Progenitor cell of endocrine pancreas (in vitro differentiated cells): ENCODE measurements around the gene BMF. TPM values are rescaled to one million over a fixed set of nuclear protein-coding genes. Genes with fewer than 3 reads are reported as not detected.
"Not testable (repeated sequence)": the region's sequence is repeated elsewhere in the genome, so short reads cannot be mapped to it uniquely, and the experiment has no call there.

Experiments
- DNase-seq: peaks from one replicate; pipeline ENCODE4 v3.0.0; 2021; ENCODE audit warnings: low spot score; ENCODE audit not compliant: unreplicated experiment
- H3K27ac Mint-ChIP-seq: 2 replicates; pipeline ENCODE4 v1.8.0; 2021; ENCODE audit warnings: mild to moderate bottlenecking, moderate library complexity, mixed read lengths
- H3K27me3 Mint-ChIP-seq: 2 replicates; pipeline ENCODE4 v1.8.0; 2021; ENCODE audit warnings: mixed read lengths
- H3K36me3 Mint-ChIP-seq: 2 replicates; pipeline ENCODE4 v1.8.0; 2022; ENCODE audit warnings: mixed read lengths; ENCODE audit not compliant: insufficient read depth
- H3K4me1 Mint-ChIP-seq: 2 replicates; pipeline ENCODE4 v1.8.0; 2021; ENCODE audit warnings: low read depth, mixed read lengths
- H3K4me3 Mint-ChIP-seq: 2 replicates; pipeline ENCODE4 v1.8.0; 2021; ENCODE audit warnings: low read depth, mild to moderate bottlenecking, moderate library complexity, mixed read lengths
- H3K9me3 Mint-ChIP-seq: 2 replicates; pipeline ENCODE4 v1.8.0; 2021; ENCODE audit warnings: low read depth, mixed read lengths
- CTCF ChIP-seq: fragments of 200-600 bp; sonication (generic); IDR thresholded peaks from one replicate; pipeline ENCODE4 v1.5.0; 2021; ENCODE audit warnings: antibody characterized with exemption, mild to moderate bottlenecking; ENCODE audit not compliant: unreplicated experiment
- total RNA-seq: library from RNA; stranded (reverse); gene quantifications from 2 replicates; pipeline ENCODE4 v1.2.1, GENCODE V29; 2021

The BMF gene
- total RNA-seq, 1 donor from 2014 or later = 128 TPM

DNA sequence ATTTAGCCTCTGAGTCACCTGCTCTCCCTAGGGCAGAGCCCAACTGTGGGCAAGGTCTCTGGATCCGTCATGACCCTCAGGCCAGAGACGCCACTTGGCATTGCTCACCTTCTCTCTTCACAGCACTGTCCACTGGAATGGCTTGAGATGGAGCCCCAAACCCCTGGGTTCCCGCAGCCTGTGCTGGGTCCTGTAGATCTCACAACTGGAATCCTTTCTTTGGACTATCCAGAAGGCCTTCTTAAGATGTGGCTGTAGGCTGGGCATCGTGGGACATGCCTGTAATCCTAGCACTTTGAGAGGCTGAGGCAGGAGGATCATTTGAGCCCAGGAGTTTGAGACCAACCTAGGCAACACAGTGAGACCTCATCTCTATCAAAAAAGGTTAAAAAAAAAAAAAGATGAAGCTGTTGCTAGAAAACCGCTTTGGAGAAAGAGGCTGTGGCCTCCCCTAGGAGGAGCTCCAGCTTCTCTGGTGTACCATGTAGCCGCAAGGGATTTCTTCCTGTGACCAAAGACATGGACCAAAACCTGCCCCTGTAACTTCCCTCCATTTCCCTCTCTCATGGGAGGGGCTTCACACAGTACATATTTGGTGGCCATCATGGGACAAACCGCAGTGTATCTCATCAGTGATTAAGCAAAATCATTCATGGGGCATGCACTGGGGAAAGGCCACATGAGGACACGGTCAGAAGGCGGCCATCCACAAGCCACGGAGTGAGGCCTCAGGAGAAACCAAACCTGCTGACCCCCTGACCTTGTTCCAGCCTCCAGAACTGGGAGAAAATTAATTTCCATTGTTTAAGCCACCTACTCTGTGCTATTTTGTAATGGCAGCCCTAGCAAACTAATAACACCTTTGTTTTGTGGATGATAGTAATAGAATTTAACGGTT is 28.9 kb upstream of the BMF start:
- no peaks in the 10 kb centered on the region for H3K27me3 Mint-ChIP-seq
- no peak overlapping the region for H3K27ac Mint-ChIP-seq
- H3K36me3 Mint-ChIP-seq = no peaks in the 10 kb centered on the region
- H3K9me3 Mint-ChIP-seq = no peaks in the 10 kb centered on the region
- H3K4me1 Mint-ChIP-seq = peaks cover 4% of the 10 kb centered on the region
- H3K4me3 Mint-ChIP-seq = no peak overlapping the region
- no peak for TF ChIP-seq CTCF
- DNase-seq = no peak

GRCh38 chr15:40136470-40137302 is 28.0 kb upstream of the BMF start:
- Mint-ChIP-seq H3K9me3 (no peaks in the 10 kb centered on the region), H3K36me3 (no peaks in the 10 kb centered on the region), H3K27me3 (no peaks in the 10 kb centered on the region), H3K27ac (no peak overlapping the region), H3K4me3 (no peak overlapping the region), H3K4me1 (peaks cover 4% of the 10 kb centered on the region)
- DNase-seq = no peak
- no peak for TF ChIP-seq CTCF

- H3K4me1 Mint-ChIP-seq, H3K27ac Mint-ChIP-seq, DNase-seq, H3K36me3 Mint-ChIP-seq, H3K27me3 Mint-ChIP-seq, H3K4me3 Mint-ChIP-seq, H3K9me3 Mint-ChIP-seq: not testable (repeated sequence)
Measured at GRCh38 chr15:40135846-40136450, 27.3 kb upstream of the BMF start.

DNA sequence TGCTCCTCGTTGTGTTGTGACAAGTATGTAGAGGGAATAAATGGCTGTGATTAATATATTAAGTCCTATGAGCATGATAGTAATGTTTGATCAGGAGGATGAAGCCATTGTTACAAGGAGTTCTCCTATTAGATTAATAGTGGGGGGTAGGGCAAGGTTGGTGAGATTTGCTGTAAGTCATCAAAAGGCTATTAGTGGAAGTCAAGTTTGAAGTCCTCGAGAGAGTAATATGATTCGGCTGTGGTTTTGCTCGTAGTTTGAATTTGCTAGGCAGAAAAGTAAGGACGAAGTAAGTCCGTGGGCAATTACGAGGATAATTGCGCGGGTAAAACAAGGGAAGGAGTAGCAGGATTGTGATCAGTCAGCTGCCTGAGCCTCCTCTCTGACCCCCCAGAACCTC is 26.2 kb upstream of the BMF start:
- H3K36me3 Mint-ChIP-seq = no peaks in the 10 kb centered on the region
- DNase-seq = no peak
- peaks cover 4% of the 10 kb centered on the region for H3K4me1 Mint-ChIP-seq
- H3K9me3 Mint-ChIP-seq = no peaks in the 10 kb centered on the region
- no peak overlapping the region for H3K27ac Mint-ChIP-seq
- H3K27me3 Mint-ChIP-seq = peaks cover 1% of the 10 kb centered on the region
- no peak overlapping the region for H3K4me3 Mint-ChIP-seq
- TF ChIP-seq CTCF = no peak

GRCh38 chr15:40133544-40133943 is 24.9 kb upstream of the BMF start:
- H3K27me3 Mint-ChIP-seq = peaks cover 13% of the 10 kb centered on the region
- no peak for TF ChIP-seq CTCF
- H3K27ac Mint-ChIP-seq = no peak overlapping the region
- peaks cover 4% of the 10 kb centered on the region for H3K4me1 Mint-ChIP-seq
- H3K9me3 Mint-ChIP-seq = no peaks in the 10 kb centered on the region
- H3K4me3 Mint-ChIP-seq = no peak overlapping the region
- no peak for DNase-seq
- H3K36me3 Mint-ChIP-seq = no peaks in the 10 kb centered on the region
